NCI-H1694 (cell line): ENCODE data around the gene CTBP2.

ENCODE experiments used
- DNase-seq: peaks from one replicate; lab custom pipeline; 2025; lab: John Stamatoyannopoulos, UW

The CTBP2 gene

GRCh38 chr10:125024497-125025234 lies 135.7 kb downstream of the CTBP2 start:
- no peak for DNase-seq

DNA sequence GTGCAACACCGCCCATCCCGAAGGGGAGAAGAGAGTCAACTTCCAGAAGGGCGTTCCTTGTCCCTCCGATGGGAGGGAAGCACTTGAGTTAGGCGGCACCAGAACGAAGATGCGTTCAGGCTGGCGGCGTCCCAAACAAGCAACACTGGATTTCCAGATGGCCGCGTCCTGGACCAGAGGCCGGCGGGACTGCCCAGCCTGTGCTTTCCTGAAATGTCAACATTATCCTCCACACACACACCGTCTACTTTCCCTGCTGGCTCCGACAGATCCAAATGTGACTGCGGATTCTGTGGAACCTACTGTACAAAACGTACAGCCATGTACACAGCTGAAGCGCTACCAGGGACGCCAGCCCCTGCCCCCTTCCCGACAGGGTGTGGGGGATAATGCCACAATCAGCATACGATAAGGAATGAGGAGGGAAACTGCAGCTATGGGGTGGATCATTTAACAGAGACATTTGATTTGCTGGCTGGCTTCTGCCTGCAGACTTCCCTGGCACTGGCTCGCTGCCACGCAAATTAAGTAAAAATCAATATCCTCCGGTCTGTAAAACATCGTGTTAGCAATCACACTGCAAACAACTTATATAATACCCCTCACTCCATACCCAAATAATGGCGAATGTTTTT lies 136.4 kb downstream of the CTBP2 start:
- no peak for DNase-seq

- DNase-seq: no peak
Observed at GRCh38 chr10:125023255-125023654, 137.1 kb downstream of the CTBP2 start.

- DNase-seq: no peak
Observed at GRCh38 chr10:125022671-125023070, 137.7 kb downstream of the CTBP2 start.

DNA sequence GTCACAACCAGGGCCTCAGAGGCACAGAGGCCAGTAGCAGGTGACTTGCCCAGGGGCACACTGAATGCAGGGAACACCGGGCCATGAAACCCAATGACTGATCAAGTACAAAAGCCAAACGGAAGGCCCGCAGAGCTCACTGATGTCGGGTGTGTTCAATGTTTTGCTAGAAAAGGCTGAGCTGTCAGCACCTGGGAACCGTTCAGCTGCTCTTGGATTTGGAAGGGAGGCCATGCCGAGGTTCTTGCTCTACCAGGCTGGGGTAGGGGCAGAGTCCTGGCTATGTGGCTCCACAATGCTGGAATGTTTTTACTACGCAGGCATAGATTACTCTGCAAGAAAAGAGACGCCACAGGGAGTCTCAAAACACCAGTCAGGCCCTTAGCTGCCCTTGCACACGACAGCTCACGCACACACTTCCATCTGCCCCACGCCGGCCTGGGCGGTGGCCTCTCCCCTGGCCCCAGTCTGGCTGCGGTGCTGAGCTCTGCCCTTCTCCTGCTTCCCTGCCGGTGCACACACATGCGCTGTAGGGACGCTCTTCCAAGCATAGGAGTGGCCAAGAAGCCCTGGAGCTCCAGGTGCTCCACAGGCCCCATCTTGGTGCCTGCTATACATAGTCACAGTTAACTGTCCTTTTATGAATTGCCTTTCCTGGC lies 138.5 kb downstream of the CTBP2 start:
- no peak for DNase-seq

DNA sequence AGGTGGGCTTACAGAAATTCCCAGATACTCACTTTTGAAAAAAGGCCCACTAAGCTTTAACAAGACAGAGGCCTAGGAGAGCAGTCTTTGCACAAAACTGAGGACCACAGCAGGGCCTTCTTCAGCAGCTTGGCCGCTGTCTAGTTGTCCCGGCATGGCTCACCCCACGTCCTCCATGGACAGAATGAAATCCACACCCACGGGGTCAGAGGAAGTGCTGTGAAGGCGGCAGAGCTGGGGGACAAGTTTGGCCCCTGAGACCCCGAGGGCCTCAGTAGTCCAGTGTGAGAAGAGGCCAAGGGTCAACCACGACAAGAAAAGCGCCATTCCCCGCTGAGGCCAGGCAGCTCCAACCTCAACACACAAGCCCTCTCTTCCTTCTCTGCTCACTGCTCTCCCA lies 139.5 kb downstream of the CTBP2 start:
- DNase-seq: no peak

- DNase-seq: no peak
Observed at GRCh38 chr10:125020386-125020785, 140.0 kb downstream of the CTBP2 start.

DNA sequence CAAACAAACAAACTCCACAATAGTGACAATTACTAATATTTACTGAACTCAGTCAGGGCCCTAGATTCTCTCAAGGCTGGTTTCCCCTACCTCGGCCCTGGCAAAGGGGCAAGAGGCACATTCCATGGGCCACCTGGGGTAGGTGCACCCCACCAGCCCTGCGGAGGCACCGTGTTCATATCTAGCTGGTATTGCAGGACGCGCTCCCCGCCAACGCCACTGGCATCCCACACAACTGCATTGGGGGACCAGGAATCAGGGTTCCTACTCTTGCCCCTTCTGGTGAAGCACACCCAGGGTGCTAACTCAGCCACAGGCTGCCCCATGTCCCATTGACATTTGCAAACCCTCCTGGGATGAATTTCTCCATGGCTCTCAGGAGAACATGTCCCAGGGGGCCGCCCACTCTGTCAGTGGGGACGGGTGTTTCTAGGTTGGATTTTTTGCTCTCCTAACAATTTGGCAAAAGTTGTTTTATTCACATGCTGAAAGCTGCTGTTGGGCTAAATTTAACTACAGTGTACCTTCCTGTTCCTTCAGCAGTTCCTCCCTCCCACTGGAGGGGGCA lies 141.7 kb downstream of the CTBP2 start:
- DNase-seq: no peak

GRCh38 chr10:125017547-125018298 lies 142.6 kb downstream of the CTBP2 start:
- DNase-seq: no peak

GRCh38 chr10:125016611-125017202 lies 143.7 kb downstream of the CTBP2 start:
- DNase-seq: no peak

DNA sequence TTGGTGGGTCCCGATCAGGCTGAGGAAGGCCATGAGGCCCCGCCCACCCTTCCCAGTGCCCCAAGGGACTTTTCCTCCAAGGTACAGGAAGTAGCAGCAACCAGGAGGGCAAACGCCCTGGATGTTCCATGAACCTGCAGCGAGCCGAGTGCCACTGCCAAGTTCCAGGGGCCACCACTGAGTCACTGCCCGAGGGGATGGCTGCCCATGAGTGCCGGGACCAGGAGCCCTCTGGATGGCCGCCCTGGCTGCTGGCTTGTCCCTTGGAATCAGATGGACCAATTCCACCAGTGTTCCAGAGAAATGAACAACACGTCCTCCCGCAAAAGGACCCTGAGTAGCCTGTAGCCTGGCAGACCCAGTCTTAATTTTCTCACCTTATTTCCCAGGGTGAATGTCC lies 144.2 kb downstream of the CTBP2 start:
- DNase-seq: no peak

GRCh38 chr10:125015356-125015944 lies 144.9 kb downstream of the CTBP2 start:
- DNase-seq: no peak

DNA sequence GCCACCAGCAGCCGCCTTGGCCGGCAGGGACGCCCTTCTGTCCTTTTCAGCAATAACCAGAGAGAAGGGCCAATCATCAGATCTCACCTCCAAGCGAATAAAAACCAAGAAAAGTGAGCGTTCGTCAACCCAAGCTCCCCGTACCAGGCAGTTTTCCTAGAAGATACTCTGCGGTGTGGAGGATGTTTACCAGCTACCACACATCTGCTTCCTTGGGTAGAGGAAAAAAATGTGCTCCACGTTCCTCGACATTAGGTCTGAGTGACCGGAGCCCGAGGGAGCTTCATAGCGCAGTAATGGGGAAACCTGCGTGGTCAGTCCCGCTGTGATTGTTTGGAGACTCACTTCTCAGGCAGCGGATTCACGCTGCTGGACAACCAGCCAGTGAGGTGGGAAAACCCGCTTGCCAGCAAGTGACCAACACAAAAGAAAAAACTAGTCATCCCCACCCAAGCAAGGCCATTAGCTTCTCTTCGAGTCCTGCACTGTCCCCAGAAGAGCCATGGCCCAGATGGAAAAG lies 145.5 kb downstream of the CTBP2 start:
- no peak for DNase-seq

DNA sequence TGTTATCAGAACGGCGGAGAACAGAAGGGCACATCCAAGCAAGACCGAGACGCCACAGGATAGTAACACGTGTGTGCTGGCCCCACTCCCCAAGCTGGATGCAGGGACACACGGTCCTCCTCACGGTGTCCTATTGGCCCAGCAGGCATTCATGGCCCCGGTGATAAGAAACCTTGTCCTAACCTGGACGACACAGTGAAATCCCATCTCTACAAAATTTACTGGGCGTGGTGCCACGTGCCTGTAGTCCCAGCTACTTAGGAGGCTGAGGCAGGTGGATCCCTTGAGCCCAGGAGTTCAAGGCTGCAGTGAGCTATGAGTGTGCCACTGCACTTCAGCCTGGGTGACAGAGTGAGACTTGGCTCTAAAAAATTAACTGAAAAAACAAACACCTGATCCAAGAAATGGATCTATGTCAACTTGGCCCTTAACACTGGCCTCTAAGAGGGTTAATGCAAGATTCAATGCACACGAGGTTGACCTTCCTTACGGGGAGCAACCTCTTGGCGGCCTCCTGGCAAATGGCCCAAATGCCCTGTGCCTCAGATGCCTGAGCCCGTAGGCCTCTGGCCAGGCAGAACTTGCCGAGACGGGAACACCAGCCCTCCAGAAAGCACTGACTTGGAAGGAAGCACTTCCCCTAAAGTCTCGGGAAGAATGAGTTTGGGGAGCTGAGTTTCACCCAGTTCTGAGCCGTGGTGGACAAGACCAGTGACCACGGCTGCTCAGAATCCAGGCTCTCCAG lies 146.1 kb downstream of the CTBP2 start:
- DNase-seq: no peak

DNA sequence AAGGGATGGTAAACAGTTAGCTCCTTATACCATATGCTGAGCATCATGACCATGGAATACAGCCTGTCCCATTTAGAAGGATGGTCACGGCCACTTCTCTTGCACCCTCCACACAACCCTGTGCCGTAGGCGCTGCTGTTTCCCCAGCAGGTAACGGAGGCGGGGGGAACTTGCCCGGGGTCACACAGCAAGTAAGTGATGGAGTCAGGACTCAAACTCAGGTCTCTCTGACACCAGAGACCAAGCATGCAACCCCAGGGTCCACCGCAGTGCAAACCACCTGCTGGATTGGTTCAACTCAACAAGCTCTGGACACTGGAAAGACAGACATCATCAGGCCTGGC lies 146.9 kb downstream of the CTBP2 start:
- DNase-seq: no peak

DNA sequence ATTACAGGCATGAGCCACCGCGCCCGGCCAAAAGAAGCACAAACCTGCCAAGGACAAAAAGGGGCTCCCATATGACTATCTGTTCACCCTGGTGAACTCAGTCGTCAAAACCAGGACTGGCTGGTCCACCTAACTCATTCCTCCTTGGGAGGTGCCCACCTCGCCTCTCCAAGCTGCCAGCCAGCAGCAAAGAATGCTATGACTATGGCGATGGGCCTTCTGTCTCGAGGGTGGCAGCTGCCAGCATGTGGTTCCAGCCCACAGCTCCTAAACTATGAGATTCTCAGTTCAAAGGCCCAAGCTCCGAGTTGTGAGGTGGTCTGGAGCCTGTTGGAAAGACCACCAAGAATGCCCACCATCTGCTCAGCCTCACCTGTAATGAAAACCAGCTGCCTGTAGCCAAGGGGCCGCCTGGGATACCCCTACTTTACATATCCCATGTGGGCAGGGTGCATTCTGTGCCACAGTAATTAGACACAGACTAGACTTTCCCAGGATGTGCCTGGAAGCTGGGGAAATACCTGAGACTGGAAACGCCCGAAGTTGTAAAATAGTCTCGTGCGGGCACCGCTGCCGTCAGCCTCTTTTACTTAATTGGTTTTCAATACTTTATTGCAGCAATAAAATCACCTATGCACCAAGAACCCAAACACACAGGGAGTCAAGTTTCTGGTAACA lies 147.4 kb downstream of the CTBP2 start:
- DNase-seq: no peak

DNA sequence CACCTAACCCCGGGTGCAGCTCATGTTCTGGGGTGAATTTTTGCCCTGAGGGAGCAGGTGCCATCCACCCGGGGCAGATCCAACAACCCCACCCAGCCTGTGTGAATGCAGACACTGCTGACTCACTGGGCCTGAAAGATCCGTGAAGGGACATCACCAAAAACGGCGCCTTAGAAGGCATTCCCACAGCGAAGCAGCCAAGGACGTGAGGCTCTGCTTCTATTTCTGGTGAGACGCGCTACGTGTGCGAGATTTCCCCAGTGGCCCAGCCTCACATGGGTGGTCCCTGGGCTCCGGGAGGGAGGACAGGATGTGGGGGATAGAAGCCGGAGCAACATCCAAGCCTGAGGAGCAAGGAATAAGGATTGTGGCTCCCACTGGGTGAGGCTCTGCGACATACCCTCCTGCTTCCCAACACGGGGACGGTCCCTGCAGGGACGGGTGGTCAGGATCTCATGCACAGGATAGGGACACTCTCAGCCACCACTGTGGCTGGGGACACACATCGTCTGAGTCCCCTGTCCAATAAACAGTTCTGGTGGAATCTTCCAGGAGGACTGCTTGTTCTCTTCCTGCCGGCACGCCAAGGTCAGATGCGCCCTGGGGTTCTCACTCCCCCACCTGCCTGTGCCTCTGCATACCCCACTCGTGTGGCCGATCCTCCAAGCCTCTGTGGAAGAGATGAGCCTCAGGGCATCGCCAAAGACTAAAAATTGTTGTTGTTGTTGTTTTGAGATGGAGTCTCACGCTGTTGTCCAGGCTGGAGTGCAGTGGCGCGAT lies 148.2 kb downstream of the CTBP2 start:
- DNase-seq: no peak

- no peak for DNase-seq
Observed at GRCh38 chr10:125011171-125011925, 149.0 kb downstream of the CTBP2 start.
